GM18526 (cell line): ENCODE measurements around the gene FAM131B.

Experiments used
- POLR2A ChIP-seq: IDR thresholded peaks from 3 replicates; pipeline ENCODE4 v1.6.1; 2011; ENCODE audit not compliant: insufficient read length; ENCODE audit errors: extremely low read depth

Gene FAM131B

GRCh38 chr7:143362131-143363015 is at the start of gene FAM131B:
Gene FAM131B, minus strand, starts transcription at chr7:143362713. Its CDS starts 110 bp downstream, at chr7:143362603.
- TF ChIP-seq POLR2A: no peak

GRCh38 chr7:143411976-143412708 is 49.6 kb upstream of the FAM131B start:
- no peak for TF ChIP-seq POLR2A

- TF ChIP-seq POLR2A: no peak
Measured at GRCh38 chr7:143410521-143411004, 48.0 kb upstream of the FAM131B start.

GRCh38 chr7:143408686-143409561 is 46.4 kb upstream of the FAM131B start, which contains the start of gene EPHA1:
Gene EPHA1, minus strand, starts transcription at chr7:143408856. Its CDS starts 51 bp downstream, at chr7:143408805.
- no peak for TF ChIP-seq POLR2A

- TF ChIP-seq POLR2A: no peak
Measured at GRCh38 chr7:143408252-143408685, 45.8 kb upstream of the FAM131B start.

GRCh38 chr7:143407287-143408251 is 45.1 kb upstream of the FAM131B start:
- no peak for TF ChIP-seq POLR2A

GRCh38 chr7:143406002-143406357 is 43.5 kb upstream of the FAM131B start:
- no peak for TF ChIP-seq POLR2A

- TF ChIP-seq POLR2A: no peak
Measured at GRCh38 chr7:143405173-143406001, 42.9 kb upstream of the FAM131B start.

GRCh38 chr7:143401265-143401664 is 38.8 kb upstream of the FAM131B start:
- TF ChIP-seq POLR2A: no peak

GRCh38 chr7:143399642-143400041 is 37.1 kb upstream of the FAM131B start:
- no peak for TF ChIP-seq POLR2A

GRCh38 chr7:143399151-143399550 is 36.6 kb upstream of the FAM131B start:
- TF ChIP-seq POLR2A: no peak

- no peak for TF ChIP-seq POLR2A
Measured at GRCh38 chr7:143398616-143399015, 36.1 kb upstream of the FAM131B start.
